Liver (tissue), 3 donors: ENCODE results near the gene NXPH2.

ENCODE experiments used
- CTCF ChIP-seq: fragments of 150-350 bp; IDR thresholded peaks from 2 replicates; pipeline ENCODE4 v1.5.1; 2017; ENCODE audit warnings: improper control_type of control experiment, low read depth, low read length; ENCODE audit not compliant: missing input control
- JUND ChIP-seq, 2 donors: IDR thresholded peaks; 2 replicates each; pipeline ENCODE4 v1.6.1; 2016; ENCODE audit warnings: antibody characterized with exemption in 2 of 2
- REST ChIP-seq: IDR thresholded peaks from 2 replicates; pipeline ENCODE4 v1.6.1; 2016; ENCODE audit warnings: antibody characterized with exemption, mild to moderate bottlenecking
- SP1 ChIP-seq: IDR thresholded peaks from 2 replicates; pipeline ENCODE4 v1.6.1; 2018; ENCODE audit warnings: antibody characterized with exemption, mild to moderate bottlenecking
- YY1 ChIP-seq: IDR thresholded peaks from 2 replicates; pipeline ENCODE4 v1.6.1; 2016; ENCODE audit warnings: antibody characterized with exemption, mild to moderate bottlenecking
- donor health status: healthy.
- donor health status: healthy.

GRCh38 chr2:138766464-138766863, 13.7 kb downstream of the NXPH2 start:
- no peak for TF ChIP-seq JUND (IDR thresholded peaks at IDR 0.05)
- no peak for TF ChIP-seq REST
- TF ChIP-seq SP1, result no peak
- TF ChIP-seq CTCF, result no peak
- TF ChIP-seq YY1, result no peak
